Limb (tissue), 2 donors: ENCODE results near the gene ZNF827.

ENCODE experiments used
- DNase-seq, 2 donors: peaks; one replicate each; pipeline ENCODE4 v3.0.0-alpha.2; 2016; ENCODE audit errors: extremely low spot score in 2 of 2

Gene ZNF827

GRCh38 chr4:145829629-145830395 is 108.8 kb downstream of the ZNF827 start:
- no peak for DNase-seq

GRCh38 chr4:145828802-145829485 is 109.7 kb downstream of the ZNF827 start:
- DNase-seq, result no peak

GRCh38 chr4:145827885-145828284 is 110.7 kb downstream of the ZNF827 start:
- no peak for DNase-seq

GRCh38 chr4:145825255-145825654 is 113.4 kb downstream of the ZNF827 start:
- no peak for DNase-seq

GRCh38 chr4:145824463-145824862 is 114.2 kb downstream of the ZNF827 start:
- DNase-seq, result no peak

- no peak for DNase-seq
Measured at GRCh38 chr4:145823743-145824142, 114.9 kb downstream of the ZNF827 start.

DNA sequence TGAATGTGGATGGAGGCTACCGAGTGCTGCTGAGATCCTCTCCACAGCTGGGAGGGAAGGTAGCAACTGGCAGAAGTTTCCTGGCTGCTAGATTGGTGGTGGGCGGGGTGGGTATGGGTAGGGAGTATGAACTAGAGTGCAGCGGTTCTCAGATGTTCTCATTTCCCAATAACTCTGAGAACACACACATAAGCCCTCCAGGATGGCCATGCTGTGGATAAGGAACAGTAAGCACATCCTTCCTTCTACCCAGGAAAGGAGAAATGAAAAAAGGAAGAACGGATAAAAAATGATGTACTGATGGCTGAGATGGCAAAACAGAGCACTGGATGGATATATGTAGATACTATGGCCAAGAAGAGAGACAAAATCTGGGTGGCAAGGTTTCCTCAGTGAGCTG is 116.0 kb downstream of the ZNF827 start:
- no peak for DNase-seq

DNA sequence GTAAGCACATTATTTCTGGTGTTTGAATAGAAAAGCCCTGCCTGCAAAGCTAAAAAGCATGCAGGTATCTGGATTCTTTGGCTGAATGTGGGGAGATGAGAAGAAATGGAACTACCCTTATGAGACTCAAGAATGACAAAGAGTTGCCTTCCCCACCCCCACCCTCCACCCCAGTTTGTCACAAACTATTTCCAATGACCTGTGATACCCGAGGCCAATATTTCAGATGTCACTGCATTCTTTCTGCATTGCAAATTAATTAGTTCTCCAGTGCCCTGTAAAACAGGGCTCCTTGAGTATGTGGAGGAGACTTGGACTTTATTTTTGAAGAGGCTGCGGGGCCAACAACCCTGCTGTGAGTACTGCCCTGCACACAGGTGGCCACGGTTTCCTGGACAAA is 116.4 kb downstream of the ZNF827 start:
- no peak for DNase-seq

DNA sequence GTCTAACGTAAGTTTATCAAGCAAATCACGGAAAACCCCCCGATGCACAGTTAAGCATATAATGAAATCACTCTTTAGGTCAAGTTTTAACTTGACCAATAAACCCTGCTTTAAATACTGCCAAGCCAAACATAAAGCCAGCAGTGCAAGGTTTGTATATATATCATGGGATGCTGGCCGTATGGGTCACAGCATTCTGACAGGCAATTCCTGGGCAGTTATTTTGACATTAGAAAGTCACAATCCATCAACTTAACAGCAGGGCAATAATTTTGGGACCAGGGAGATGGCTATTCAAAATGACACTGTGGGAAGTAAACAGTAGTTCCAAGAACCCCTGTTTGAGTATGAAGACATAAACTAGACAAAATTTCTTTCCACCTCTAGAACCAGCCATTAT is 116.9 kb downstream of the ZNF827 start:
- no peak for DNase-seq

- DNase-seq, result no peak
Measured at GRCh38 chr4:145820407-145820806, 118.2 kb downstream of the ZNF827 start.

GRCh38 chr4:145819853-145820181 is 118.8 kb downstream of the ZNF827 start:
- peak in 1 of 2 donors; percentile 37 for DNase-seq

- no peak for DNase-seq
Measured at GRCh38 chr4:145819101-145819852, 119.3 kb downstream of the ZNF827 start.

DNA sequence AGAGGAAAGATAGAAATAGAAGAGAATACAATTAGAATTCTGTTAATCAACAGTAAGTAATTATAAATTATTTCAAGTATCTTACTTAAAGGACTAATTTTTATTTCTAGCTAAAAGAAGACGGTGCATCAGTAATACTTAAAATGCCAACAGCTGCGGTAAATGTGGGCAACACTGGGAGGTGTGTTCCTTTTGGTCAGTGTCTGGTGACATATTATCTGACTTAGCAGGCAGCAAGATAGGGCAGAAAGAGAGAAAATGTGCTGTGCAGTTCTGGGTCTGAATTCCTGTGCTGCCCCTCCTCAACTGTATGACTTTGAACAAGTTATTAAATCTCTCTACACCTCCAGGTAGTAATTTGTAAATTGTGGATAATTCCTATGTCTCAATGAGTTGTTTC is 120.6 kb downstream of the ZNF827 start:
- no peak for DNase-seq

- DNase-seq, result no peak
Measured at GRCh38 chr4:145816091-145816490, 122.5 kb downstream of the ZNF827 start.

DNA sequence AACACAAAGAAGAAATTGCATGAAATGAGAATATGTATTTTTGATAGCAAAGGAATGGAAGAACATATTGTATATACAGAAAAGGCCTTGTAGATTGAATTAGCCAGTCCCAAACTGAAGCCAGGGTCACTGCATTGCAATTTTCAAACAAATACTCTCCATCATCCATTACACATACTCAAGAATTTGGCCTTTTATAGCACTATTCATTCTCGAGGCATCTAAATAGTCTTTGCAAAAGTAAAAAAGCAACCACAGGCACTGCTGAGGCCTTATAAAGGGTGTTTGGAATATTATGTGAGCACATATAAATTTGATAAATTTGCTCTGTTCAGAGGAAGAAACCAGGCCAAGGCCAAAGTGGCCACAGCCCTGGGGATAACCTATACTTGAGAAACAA is 123.0 kb downstream of the ZNF827 start:
- no peak for DNase-seq

DNA sequence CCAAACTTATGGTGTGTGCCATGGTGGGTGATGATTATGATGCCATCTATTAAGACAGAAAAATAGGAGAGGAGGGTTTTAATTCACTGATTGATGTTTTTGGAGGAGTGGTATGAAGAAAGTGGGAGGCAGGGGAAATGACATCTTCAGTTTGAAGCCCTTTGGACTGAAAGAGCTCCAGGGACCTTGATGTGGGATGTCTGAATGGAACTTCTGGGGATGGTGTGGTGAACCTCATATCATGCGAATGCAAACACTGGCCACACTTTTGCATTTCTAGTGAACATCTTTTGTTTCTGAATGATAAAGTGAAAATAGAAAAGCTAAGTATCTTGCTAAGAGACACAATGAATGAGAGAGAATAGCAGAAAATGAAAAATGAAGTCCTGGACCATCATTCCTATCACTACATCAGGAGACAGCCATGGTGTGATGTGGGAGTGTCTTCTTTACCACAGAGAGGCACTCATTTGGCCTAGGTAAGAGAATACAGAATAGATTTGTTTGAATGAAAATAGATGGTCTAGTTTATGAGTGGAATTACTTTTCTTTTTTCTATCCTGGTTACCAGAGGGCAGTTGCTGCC is 123.5 kb downstream of the ZNF827 start:
- DNase-seq, result no peak

DNA sequence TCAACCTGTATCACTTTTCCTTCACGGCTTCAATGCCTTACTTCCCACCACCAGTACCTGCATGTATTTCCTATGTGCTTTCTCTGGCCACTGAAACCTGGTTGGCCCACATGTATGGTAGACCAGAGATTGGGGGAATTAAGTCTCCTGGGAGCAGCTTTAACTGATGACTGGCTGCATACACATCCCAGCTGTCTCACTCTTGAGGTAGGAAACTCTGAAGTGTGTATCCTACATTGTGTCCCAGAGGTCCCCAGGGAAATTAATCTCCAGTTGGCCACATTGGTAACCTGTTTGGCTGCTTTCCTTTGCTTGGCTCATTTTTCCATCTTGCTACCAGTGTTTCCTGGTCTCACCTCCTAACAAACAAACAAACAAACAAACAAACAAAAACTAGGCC is 124.4 kb downstream of the ZNF827 start:
- DNase-seq, result no peak

DNA sequence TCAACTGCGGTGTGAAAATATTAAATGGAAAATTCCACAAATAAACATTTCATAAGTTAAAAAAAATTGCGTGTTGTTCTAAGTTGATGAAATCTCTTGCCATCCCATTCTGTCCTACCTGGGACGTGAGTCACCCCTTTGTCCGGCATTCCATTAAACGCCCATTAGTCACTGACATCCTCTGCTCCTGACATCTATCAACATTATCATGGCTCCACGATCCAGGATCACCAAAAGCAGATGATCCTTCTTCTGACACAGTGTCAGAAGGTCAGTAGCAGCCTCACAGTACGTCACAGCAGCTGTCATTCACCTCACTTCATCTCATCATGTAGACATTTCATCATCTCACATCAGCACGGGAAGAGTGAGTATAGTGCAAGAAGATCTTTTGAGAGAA is 125.7 kb downstream of the ZNF827 start:
- no peak for DNase-seq

- DNase-seq, result no peak
Measured at GRCh38 chr4:145808848-145809512, 129.6 kb downstream of the ZNF827 start.

GRCh38 chr4:145808021-145808650 is 130.5 kb downstream of the ZNF827 start:
- DNase-seq, result no peak

DNA sequence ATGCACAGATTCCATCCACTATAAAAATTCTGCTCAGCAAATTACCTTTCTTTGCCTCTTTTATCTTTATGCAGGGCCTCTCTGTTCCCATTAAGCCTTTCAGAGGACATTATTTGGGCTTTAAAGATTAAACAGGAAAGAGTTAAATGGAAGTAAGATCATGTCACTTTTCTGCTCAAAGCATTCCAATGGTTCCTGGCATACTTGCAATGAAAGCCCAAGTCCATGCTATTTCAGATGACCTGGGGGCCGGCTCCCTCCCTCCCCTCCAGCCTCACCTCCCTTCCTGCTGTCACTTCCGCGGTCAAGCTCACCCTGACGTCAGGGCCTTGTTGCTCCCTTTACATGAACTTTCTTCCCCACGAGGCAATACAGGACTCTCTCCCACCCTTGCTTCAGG is 133.1 kb downstream of the ZNF827 start:
- no peak for DNase-seq
